ENCODE results near the gene TENM3.

The TENM3 gene

GRCh38 chr4:182562350-182562749 is 319.1 kb downstream of the TENM3 start:
- no peaks in the 10 kb centered on the region for H3K27me3 ChIP-seq (ENCODE audit: low read depth, low read length)
- H3K9me3 ChIP-seq (ENCODE audit: insufficient read depth, low read length), result no peaks in the 10 kb centered on the region
- no peak overlapping the region for H2AFZ ChIP-seq (ENCODE audit: low read depth, low read length)
- peaks cover 8% of the 10 kb centered on the region for H3K4me1 ChIP-seq (ENCODE audit: low read length)
- H3K27ac ChIP-seq (ENCODE audit: low read length), result no peak overlapping the region
- no peaks in the 10 kb centered on the region for H3K79me2 ChIP-seq (ENCODE audit: low read length)
- H3K36me3 ChIP-seq (replicated peaks; ENCODE audit: low read depth, low read length), result no peaks in the 10 kb centered on the region
- H4K20me1 ChIP-seq (ENCODE audit: insufficient read depth, low read length), result no peaks in the 10 kb centered on the region
- no peak overlapping the region for H3K9ac ChIP-seq (ENCODE audit: low read length)
- no peak overlapping the region for H3K4me3 ChIP-seq (ENCODE audit: low read length)
- peak overlapping the region; percentile 14 for H3K4me2 ChIP-seq (ENCODE audit: low read length)
- TF ChIP-seq CTCF (IDR thresholded peaks at IDR 0.05; ENCODE audit: low read depth, low read length), result no peak
- no peak for TF ChIP-seq EZH2phosphoT487 (IDR thresholded peaks at IDR 0.05; ENCODE audit: low read depth)

GRCh38 chr4:182564724-182565369 is 321.6 kb downstream of the TENM3 start:
- H3K27ac ChIP-seq (ENCODE audit: low read length), result no peak overlapping the region
- no peak overlapping the region for H3K4me3 ChIP-seq (ENCODE audit: low read length)
- H3K4me1 ChIP-seq (ENCODE audit: low read length), result peaks cover 8% of the 10 kb centered on the region
- TF ChIP-seq EZH2phosphoT487 (IDR thresholded peaks at IDR 0.05; ENCODE audit: low read depth) (no peak), CTCF (IDR thresholded peaks at IDR 0.05; ENCODE audit: low read depth, low read length) (no peak)
- no peaks in the 10 kb centered on the region for H3K36me3 ChIP-seq (replicated peaks; ENCODE audit: low read depth, low read length)
- H3K79me2 ChIP-seq (ENCODE audit: low read length), result no peaks in the 10 kb centered on the region
- H4K20me1 ChIP-seq (ENCODE audit: insufficient read depth, low read length), result no peaks in the 10 kb centered on the region
- H3K27me3 ChIP-seq (ENCODE audit: low read depth, low read length), result peaks cover 6% of the 10 kb centered on the region; the same call in 1 of the 2 replicates
- H3K9me3 ChIP-seq (ENCODE audit: insufficient read depth, low read length), result no peaks in the 10 kb centered on the region
- no peak overlapping the region for H2AFZ ChIP-seq (ENCODE audit: low read depth, low read length)
- H3K4me2 ChIP-seq (ENCODE audit: low read length), result no peak overlapping the region
- no peak overlapping the region for H3K9ac ChIP-seq (ENCODE audit: low read length)

GRCh38 chr4:182567119-182567518 is 323.9 kb downstream of the TENM3 start:
- H3K27me3 ChIP-seq (ENCODE audit: low read depth, low read length), result peaks cover 6% of the 10 kb centered on the region; the same call in 1 of the 2 replicates
- TF ChIP-seq CTCF (IDR thresholded peaks at IDR 0.05; ENCODE audit: low read depth, low read length) (no peak), EZH2phosphoT487 (IDR thresholded peaks at IDR 0.05; ENCODE audit: low read depth) (no peak)
- no peak overlapping the region for H2AFZ ChIP-seq (ENCODE audit: low read depth, low read length)
- H3K9ac ChIP-seq (ENCODE audit: low read length), result no peak overlapping the region
- no peaks in the 10 kb centered on the region for H4K20me1 ChIP-seq (ENCODE audit: insufficient read depth, low read length)
- no peaks in the 10 kb centered on the region for H3K9me3 ChIP-seq (ENCODE audit: insufficient read depth, low read length)
- no peak overlapping the region for H3K4me3 ChIP-seq (ENCODE audit: low read length)
- no peaks in the 10 kb centered on the region for H3K79me2 ChIP-seq (ENCODE audit: low read length)
- no peak overlapping the region for H3K4me2 ChIP-seq (ENCODE audit: low read length)
- peaks cover 5% of the 10 kb centered on the region for H3K4me1 ChIP-seq (ENCODE audit: low read length)
- no peak overlapping the region for H3K27ac ChIP-seq (ENCODE audit: low read length)
- H3K36me3 ChIP-seq (replicated peaks; ENCODE audit: low read depth, low read length), result no peaks in the 10 kb centered on the region

- Histone ChIP-seq H3K27me3 (ENCODE audit: low read depth, low read length) (peaks cover 6% of the 10 kb centered on the region; the same call in 1 of the 2 replicates), H4K20me1 (ENCODE audit: insufficient read depth, low read length) (no peaks in the 10 kb centered on the region), H3K4me2 (ENCODE audit: low read length) (no peak overlapping the region), H2AFZ (ENCODE audit: low read depth, low read length) (no peak overlapping the region), H3K27ac (ENCODE audit: low read length) (no peak overlapping the region), H3K36me3 (replicated peaks; ENCODE audit: low read depth, low read length) (no peaks in the 10 kb centered on the region), H3K9me3 (ENCODE audit: insufficient read depth, low read length) (no peaks in the 10 kb centered on the region), H3K79me2 (ENCODE audit: low read length) (no peaks in the 10 kb centered on the region), H3K9ac (ENCODE audit: low read length) (no peak overlapping the region), H3K4me1 (ENCODE audit: low read length) (no peaks in the 10 kb centered on the region), H3K4me3 (ENCODE audit: low read length) (no peak overlapping the region)
- no peak for TF ChIP-seq CTCF (IDR thresholded peaks at IDR 0.05; ENCODE audit: low read depth, low read length)
- no peak for TF ChIP-seq EZH2phosphoT487 (IDR thresholded peaks at IDR 0.05; ENCODE audit: low read depth)
Measured at GRCh38 chr4:182569561-182569960, 326.4 kb downstream of the TENM3 start.
